ENCODE data around the gene UBR4. TPM values are rescaled to one million over a fixed set of nuclear protein-coding genes. Genes with fewer than 3 reads are reported as not detected.
"Not testable (repeated sequence)": the region's sequence is repeated elsewhere in the genome, so short reads cannot be mapped to it uniquely, and the experiment has no call there.

The UBR4 gene
- total RNA-seq, 1 donor from 2014 or later: 156 TPM

DNA sequence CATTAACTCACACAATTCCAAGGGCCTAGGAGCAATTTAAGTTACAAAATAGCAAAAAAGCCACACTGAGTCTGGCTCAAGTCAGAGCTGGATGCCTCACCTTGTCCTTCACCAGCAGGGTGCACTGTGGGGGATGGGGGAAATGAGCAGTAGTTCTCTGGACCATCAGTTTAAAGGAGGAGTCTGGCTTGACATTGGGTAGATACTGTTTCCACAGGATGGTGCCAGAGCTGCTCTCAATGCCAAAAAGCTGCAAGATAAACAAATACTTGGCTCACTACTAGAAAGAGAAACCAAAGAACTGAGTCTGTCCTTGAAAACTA lies 22.4 kb upstream of the UBR4 start:
- peaks cover 56% of the 10 kb centered on the region for H3K36me3 Mint-ChIP-seq (ENCODE audit: low read depth)
- H3K27me3 Mint-ChIP-seq (ENCODE audit: low read depth): no peaks in the 10 kb centered on the region
- H3K27ac Mint-ChIP-seq: no peak overlapping the region
- no peaks in the 10 kb centered on the region for H3K9me3 Mint-ChIP-seq
- DNase-seq (ENCODE audit: low spot score): no peak
- H3K4me3 Mint-ChIP-seq (ENCODE audit: low read depth): no peak overlapping the region
- intact Hi-C loops (cut with micrococcal nuclease): no loop called here
- H3K4me1 Mint-ChIP-seq (ENCODE audit: low read depth): no peaks in the 10 kb centered on the region

DNA sequence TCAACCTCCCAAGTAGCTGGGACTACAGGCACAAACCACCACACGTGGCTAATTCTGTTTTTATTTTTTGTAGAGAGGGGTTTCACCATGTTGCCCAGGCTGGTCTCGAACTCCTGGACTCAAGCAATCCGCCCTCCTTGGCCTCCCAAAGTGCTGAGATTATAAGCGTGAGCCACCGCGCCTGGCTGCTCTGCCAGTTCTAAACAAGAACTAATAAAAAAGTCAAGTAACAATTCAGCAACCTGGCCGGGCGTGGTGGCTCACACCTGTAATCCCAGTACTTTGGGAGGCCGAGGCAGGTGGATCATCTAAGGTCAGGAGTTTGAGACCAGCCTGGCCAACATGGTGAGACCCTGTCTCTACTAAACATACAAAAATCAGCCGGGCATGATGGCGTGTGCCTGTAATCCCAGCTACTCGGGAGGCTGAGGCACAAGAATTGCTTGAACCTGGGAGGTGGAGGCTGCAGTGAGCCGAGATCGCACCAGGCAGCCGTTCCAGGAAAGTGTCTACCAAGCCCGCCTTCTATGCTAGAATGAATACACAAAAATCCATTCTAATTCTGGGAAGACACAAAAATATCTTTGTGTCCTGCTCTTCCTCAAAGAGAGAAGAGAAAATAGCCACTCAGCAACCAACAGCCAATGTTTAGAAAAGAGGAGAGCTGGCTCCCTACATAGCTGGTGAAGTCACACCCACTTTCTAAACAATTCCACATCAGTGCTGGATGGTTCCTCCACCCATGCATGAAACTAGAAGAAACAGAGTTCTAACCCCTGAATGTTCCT lies 21.9 kb upstream of the UBR4 start:
- H3K27ac Mint-ChIP-seq; DNase-seq (ENCODE audit: low spot score); H3K27me3 Mint-ChIP-seq (ENCODE audit: low read depth); H3K9me3 Mint-ChIP-seq; H3K4me3 Mint-ChIP-seq (ENCODE audit: low read depth); H3K4me1 Mint-ChIP-seq (ENCODE audit: low read depth); intact Hi-C loops (cut with micrococcal nuclease): not testable (repeated sequence)
- peaks cover 57% of the 10 kb centered on the region for H3K36me3 Mint-ChIP-seq (ENCODE audit: low read depth)

DNA sequence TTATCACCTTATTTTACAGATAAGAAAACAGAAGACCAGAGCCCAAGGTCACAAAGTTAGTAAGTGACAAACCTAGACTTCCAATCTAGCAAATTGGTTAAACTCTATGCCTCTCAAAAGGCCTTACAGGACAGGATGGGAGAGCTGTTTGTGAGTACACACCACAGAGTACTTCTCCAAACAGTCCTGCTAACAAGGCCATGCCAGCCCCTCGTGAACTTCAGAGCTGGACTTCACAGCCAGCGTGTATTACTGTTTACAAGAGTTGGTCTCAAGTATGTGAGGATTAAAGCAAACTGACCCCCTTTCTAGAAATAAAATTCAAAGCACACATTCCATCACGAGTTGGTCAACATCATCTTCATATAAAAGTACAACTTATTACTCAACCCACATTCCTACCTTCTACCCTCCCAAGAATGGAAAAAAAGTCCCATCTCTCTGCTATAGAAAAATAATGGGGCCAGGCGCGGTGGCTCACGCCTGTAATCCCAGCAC lies 19.8 kb upstream of the UBR4 start:
- peaks cover 67% of the 10 kb centered on the region for H3K36me3 Mint-ChIP-seq (ENCODE audit: low read depth)
- H3K27me3 Mint-ChIP-seq (ENCODE audit: low read depth): no peaks in the 10 kb centered on the region
- DNase-seq (ENCODE audit: low spot score): no peak
- H3K27ac Mint-ChIP-seq: no peak overlapping the region
- no peak overlapping the region for H3K4me3 Mint-ChIP-seq (ENCODE audit: low read depth)
- no peaks in the 10 kb centered on the region for H3K4me1 Mint-ChIP-seq (ENCODE audit: low read depth)
- no peaks in the 10 kb centered on the region for H3K9me3 Mint-ChIP-seq
- intact Hi-C loops (cut with micrococcal nuclease): no loop called here

DNA sequence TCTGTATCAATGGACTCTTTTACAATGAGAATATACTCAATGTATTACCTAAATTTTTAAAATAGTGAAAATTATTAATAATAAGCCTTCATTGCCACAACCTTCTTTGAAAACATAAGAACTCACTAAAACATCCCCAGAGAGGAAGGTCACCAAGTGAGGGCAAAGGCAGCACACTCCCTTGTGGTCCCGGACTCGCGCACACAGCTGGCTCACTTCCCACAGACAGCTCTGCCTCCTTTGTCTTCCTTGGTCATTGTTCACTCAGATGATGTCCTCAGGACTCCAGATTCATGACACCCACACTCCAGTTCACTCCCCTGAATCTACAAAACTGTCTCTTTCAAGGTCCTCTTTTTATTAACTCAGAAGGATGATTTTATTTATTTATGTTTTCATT lies 19.2 kb upstream of the UBR4 start:
- no peak for DNase-seq (ENCODE audit: low spot score)
- intact Hi-C loops (cut with micrococcal nuclease): no loop called here
- H3K27ac Mint-ChIP-seq: no peak overlapping the region
- H3K9me3 Mint-ChIP-seq: no peaks in the 10 kb centered on the region
- H3K4me3 Mint-ChIP-seq (ENCODE audit: low read depth): no peak overlapping the region
- no peaks in the 10 kb centered on the region for H3K27me3 Mint-ChIP-seq (ENCODE audit: low read depth)
- no peaks in the 10 kb centered on the region for H3K4me1 Mint-ChIP-seq (ENCODE audit: low read depth)
- H3K36me3 Mint-ChIP-seq (ENCODE audit: low read depth): peaks cover 71% of the 10 kb centered on the region

DNA sequence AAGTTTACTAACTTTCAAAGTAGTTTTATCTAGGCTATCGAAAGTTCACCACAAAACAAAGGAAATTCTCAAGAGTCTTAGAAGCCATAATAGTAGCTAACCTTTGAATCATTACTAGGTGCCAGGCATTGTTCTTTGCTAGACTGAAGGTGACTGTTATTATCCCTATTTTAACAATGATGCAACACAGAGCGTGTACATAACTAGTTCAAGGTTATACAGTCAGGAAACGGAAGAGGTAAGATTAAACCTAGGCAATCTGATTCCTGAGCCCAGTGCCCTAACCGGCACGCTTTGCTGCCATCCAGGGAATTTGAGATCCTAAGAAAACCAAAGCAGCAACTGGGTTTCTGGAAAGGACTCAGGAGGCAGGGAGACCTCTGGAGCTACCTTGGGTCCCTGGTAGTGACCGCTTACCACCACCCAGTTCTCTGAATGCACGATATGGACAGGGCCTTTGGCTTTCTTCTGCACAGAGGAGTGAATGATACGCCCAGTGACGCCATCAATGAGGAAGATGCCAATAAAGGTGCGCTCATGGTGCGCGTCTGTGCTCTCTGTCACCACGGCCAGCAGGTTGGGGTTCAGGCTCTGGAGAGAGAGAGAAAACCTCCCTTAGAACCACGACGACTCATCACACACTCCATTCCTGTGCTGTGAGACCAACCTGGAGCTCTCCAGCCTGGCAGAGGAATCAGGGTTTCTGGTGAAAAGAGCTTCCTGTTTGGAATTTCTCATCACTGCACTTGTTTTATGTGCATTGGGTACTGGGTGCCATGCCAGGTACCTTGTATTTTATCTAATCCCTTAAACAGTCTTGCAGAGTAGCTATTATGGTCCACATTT lies 13.1 kb upstream of the UBR4 start:
- Mint-ChIP-seq H3K27me3 (ENCODE audit: low read depth) (no peaks in the 10 kb centered on the region), H3K27ac (no peak overlapping the region), H3K4me1 (ENCODE audit: low read depth) (peaks cover 8% of the 10 kb centered on the region), H3K4me3 (ENCODE audit: low read depth) (no peak overlapping the region), H3K36me3 (ENCODE audit: low read depth) (peaks cover 87% of the 10 kb centered on the region), H3K9me3 (no peaks in the 10 kb centered on the region)
- intact Hi-C loops (cut with micrococcal nuclease): no loop called here
- DNase-seq (ENCODE audit: low spot score): no peak

DNA sequence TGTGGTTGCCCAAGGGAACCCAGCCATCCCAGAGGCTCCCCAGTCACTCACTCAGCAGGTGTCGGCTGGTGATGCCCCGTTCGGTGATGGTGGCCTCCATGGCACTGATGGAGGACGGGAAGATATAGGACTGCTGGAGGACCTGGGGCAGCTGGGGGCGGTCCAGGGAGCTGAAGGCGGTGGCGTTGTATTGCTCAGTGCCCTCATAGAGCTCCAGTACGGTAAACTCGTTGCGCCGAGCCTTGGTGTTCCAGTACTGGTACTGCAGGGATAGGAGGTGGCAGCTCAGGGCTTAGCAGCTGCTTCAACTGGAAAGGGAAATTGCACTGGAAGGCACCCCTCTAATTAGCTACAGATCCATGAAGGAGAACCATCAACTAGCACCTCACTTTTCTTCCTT lies 12.5 kb upstream of the UBR4 start:
- no peak for DNase-seq (ENCODE audit: low spot score)
- Mint-ChIP-seq H3K36me3 (ENCODE audit: low read depth) (peaks cover 86% of the 10 kb centered on the region), H3K4me3 (ENCODE audit: low read depth) (no peak overlapping the region), H3K4me1 (ENCODE audit: low read depth) (peaks cover 11% of the 10 kb centered on the region), H3K9me3 (no peaks in the 10 kb centered on the region), H3K27me3 (ENCODE audit: low read depth) (no peaks in the 10 kb centered on the region), H3K27ac (no peak overlapping the region)
- intact Hi-C loops (cut with micrococcal nuclease): no loop called here

DNA sequence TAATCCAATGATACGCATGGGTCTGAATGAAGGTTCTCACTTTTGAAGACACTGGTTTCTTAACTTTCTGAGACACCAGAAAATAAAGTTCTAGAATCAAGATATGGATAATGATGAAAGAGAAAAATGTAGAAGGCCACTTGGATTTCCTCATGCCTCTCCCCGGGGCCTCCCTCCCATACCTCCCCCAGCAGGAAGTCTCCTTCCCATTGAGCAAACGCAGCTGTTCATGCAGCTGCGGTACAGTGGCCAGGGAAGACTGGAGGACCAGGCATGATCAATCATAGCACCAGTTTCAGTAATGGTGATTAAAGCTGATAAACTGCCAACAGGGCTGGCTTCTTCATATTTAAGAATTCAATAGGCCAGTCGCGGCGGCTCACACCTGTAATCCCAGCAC lies 10.9 kb upstream of the UBR4 start:
- DNase-seq (ENCODE audit: low spot score): no peak
- no peaks in the 10 kb centered on the region for H3K27me3 Mint-ChIP-seq (ENCODE audit: low read depth)
- H3K36me3 Mint-ChIP-seq (ENCODE audit: low read depth): peaks cover 84% of the 10 kb centered on the region
- no peak overlapping the region for H3K4me3 Mint-ChIP-seq (ENCODE audit: low read depth)
- H3K27ac Mint-ChIP-seq: no peak overlapping the region
- intact Hi-C loops (cut with micrococcal nuclease): no loop called here
- peaks cover 11% of the 10 kb centered on the region for H3K4me1 Mint-ChIP-seq (ENCODE audit: low read depth)
- H3K9me3 Mint-ChIP-seq: no peaks in the 10 kb centered on the region

DNA sequence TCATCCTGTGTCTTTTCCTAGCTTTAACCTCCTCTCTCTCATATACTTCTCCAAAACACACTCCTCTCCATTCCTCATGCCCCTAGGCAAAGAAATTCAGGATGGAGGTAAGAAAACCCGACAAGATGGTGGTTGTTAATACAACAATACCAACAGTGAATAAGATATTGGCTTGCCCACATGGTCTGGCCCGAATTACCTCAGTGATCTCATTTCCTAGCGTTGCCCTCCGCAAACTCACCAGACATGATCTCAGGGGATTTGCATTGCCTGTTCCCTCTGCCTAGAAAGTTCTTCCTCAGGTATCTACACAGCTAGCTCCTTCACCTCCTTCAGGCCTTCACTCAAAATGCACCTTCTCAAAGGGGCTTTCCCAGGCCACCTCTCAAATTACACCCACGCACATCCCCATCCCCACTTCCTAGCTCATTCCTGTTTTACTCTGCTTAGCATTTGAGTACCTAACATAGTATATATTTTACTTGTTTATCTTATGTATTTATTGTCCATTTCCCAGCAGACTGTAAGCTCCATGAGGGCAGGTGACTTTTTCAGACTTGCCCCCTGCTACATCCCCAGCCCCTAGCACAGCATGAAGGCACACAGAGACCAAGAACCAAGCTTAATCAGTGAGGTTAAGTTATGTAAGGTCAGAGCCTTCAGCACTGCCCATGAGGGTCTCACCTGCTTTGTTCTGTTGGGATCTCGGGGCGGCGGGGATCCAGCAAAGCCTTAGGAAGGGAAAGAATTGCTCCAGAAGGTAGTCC lies 10.2 kb upstream of the UBR4 start:
- no peak for DNase-seq (ENCODE audit: low spot score)
- H3K27me3 Mint-ChIP-seq (ENCODE audit: low read depth): no peaks in the 10 kb centered on the region
- peaks cover 11% of the 10 kb centered on the region for H3K4me1 Mint-ChIP-seq (ENCODE audit: low read depth)
- peaks cover 79% of the 10 kb centered on the region for H3K36me3 Mint-ChIP-seq (ENCODE audit: low read depth)
- no peaks in the 10 kb centered on the region for H3K9me3 Mint-ChIP-seq
- intact Hi-C loops (cut with micrococcal nuclease): no loop called here
- peak overlapping the region; percentile 39 for H3K27ac Mint-ChIP-seq
- H3K4me3 Mint-ChIP-seq (ENCODE audit: low read depth): no peak overlapping the region

DNA sequence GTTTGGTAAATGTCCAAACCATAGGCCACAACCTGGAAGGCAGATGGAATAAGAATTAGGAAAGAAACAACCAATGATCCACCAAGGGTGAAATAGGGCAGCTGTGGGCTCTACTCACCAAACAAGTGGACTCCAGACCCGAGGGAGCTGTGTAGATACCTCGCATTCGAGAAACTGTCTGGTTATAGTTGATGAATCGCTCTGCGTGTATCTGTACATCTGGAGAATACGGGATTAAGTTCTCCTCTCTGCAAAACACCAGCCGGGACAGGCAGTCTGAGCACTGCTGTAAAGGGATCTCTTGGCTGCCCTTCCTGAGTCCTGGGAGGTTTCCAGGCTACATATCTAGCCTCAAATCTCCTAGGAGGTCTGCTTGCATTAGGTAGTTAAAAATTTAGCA lies 9.4 kb upstream of the UBR4 start:
- intact Hi-C loops (cut with micrococcal nuclease): no loop called here
- H3K36me3 Mint-ChIP-seq (ENCODE audit: low read depth): peaks cover 76% of the 10 kb centered on the region
- no peak overlapping the region for H3K4me3 Mint-ChIP-seq (ENCODE audit: low read depth)
- peaks cover 11% of the 10 kb centered on the region for H3K4me1 Mint-ChIP-seq (ENCODE audit: low read depth)
- no peak overlapping the region for H3K27ac Mint-ChIP-seq
- H3K9me3 Mint-ChIP-seq: no peaks in the 10 kb centered on the region
- no peak for DNase-seq (ENCODE audit: low spot score)
- no peaks in the 10 kb centered on the region for H3K27me3 Mint-ChIP-seq (ENCODE audit: low read depth)

DNA sequence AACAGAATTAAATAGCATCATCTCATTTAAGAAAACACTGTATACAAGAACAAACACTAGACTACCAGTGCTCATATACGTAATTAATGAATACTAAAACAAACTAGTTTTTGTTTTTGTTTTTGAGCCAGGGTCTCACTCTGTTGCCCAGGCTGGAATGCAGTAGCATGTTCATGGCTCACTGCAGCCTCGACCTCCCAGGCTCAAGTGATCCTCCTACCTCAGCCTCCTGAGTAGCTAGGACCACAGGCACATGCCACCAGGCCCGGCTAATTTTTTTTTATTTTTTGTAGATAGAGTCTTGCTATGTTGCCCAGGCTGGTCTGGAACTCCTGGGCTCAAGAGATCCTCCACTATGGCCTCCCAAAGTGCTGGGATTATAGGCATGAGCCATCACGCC lies 6.5 kb upstream of the UBR4 start:
- H3K27me3 Mint-ChIP-seq (ENCODE audit: low read depth); intact Hi-C loops (cut with micrococcal nuclease); DNase-seq (ENCODE audit: low spot score); H3K27ac Mint-ChIP-seq; H3K9me3 Mint-ChIP-seq; H3K4me3 Mint-ChIP-seq (ENCODE audit: low read depth): not testable (repeated sequence)
- Mint-ChIP-seq H3K4me1 (ENCODE audit: low read depth) (peaks cover 28% of the 10 kb centered on the region), H3K36me3 (ENCODE audit: low read depth) (peaks cover 77% of the 10 kb centered on the region)

DNA sequence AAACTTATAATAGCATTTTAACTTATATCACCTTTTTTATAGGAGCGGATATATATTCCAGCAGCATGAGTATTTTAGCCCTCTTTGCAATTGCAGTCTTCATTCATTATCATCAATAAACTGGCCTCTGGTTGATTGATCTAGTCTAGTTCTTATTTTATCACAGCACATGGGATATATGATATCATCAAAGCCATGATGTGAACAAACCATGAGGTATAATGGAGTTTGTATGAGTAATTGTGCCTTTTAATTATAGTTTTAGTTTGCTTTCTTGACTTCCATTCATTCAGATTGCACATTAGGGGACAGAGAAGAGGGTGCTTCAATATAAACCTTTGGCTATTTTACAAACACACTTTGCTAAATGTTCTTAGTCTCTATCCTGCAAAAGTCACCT lies 3.5 kb upstream of the UBR4 start:
- Mint-ChIP-seq H3K9me3 (no peaks in the 10 kb centered on the region), H3K4me3 (ENCODE audit: low read depth) (no peak overlapping the region), H3K27me3 (ENCODE audit: low read depth) (no peaks in the 10 kb centered on the region), H3K4me1 (ENCODE audit: low read depth) (peaks cover 34% of the 10 kb centered on the region), H3K27ac (peak overlapping the region; percentile 35), H3K36me3 (ENCODE audit: low read depth) (peaks cover 70% of the 10 kb centered on the region)
- no peak for DNase-seq (ENCODE audit: low spot score)
- intact Hi-C loops (cut with micrococcal nuclease): loop anchor here (5.0 kb wide), 1 partner anchor 36 kb away; no protein-coding TSS in a partner anchor

DNA sequence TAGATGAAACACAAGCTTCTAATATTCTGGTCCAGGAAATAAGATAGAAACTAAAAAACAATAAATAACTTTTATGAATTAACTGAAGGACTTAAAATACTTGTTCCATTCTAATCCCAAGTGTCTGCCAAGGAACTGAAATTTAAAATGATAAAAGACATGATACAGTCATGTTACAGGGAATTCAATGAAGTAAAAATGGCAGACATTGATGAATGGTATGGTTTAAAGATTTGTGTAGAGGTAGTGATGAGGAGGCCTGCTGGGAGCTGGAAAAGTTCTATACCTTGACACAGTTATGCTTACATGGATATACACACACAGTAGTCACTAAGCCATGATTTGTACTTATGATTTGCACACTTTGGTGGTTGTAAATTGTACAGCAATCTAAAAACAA lies 2.1 kb upstream of the UBR4 start:
- peaks cover 39% of the 10 kb centered on the region for H3K4me1 Mint-ChIP-seq (ENCODE audit: low read depth)

More for the DNA sequence above, 2.1 kb upstream of the UBR4 start:
- intact Hi-C loops (cut with micrococcal nuclease): loop anchor here (5.0 kb wide), 1 partner anchor 35 kb away; no protein-coding TSS in a partner anchor
- no peak for DNase-seq (ENCODE audit: low spot score)
- Mint-ChIP-seq H3K27ac (peak overlapping the region; percentile 7), H3K27me3 (ENCODE audit: low read depth) (no peaks in the 10 kb centered on the region), H3K9me3 (no peaks in the 10 kb centered on the region), H3K4me3 (ENCODE audit: low read depth) (peak overlapping the region; percentile 57), H3K36me3 (ENCODE audit: low read depth) (peaks cover 67% of the 10 kb centered on the region)

All from activated T-helper 2 cell treated with anti-CD3 and anti-CD28 coated beads, Interferon-gamma antibody, Interleukin-2, Interleukin-4, amounts not matched to agents 10 μg/mL and 5 μg/mL and 100 μg/mL, durations not matched to agents 14 hours and 24 hours and 36 hours (primary cell).